GM19023 (cell line): ENCODE results near the gene FMO3.

Experiments
- ATAC-seq: cut with Tn5 transposase; IDR thresholded peaks from one replicate; pipeline ENCODE4 v1.9.1; 2021; ENCODE audit warnings: mild to moderate bottlenecking, moderate library complexity; ENCODE audit not compliant: unreplicated experiment

The FMO3 gene

GRCh38 chr1:171090604-171091003, at the start of gene FMO3:
Gene FMO3, plus strand, starts transcription at chr1:171090905. Its CDS starts 1,754 bp downstream, at chr1:171092659.
- ATAC-seq = no peak

- no peak for ATAC-seq
Observed at GRCh38 chr1:171048014-171048413, 42.7 kb upstream of the FMO3 start.

GRCh38 chr1:171052977-171053376, 37.7 kb upstream of the FMO3 start:
- ATAC-seq = no peak

GRCh38 chr1:171055966-171056643, 34.6 kb upstream of the FMO3 start:
- ATAC-seq = no peak

GRCh38 chr1:171061425-171062143, 29.1 kb upstream of the FMO3 start:
- ATAC-seq = no peak

GRCh38 chr1:171062902-171063301, 27.8 kb upstream of the FMO3 start:
- ATAC-seq = no peak

GRCh38 chr1:171075041-171075440, 15.7 kb upstream of the FMO3 start:
- no peak for ATAC-seq

- no peak for ATAC-seq
Observed at GRCh38 chr1:171081314-171081753, 9.4 kb upstream of the FMO3 start.

GRCh38 chr1:171081763-171082201, 8.9 kb upstream of the FMO3 start:
- ATAC-seq = no peak

GRCh38 chr1:171082606-171083005, 8.1 kb upstream of the FMO3 start:
- no peak for ATAC-seq

- no peak for ATAC-seq
Observed at GRCh38 chr1:171083222-171083621, 7.5 kb upstream of the FMO3 start.

- ATAC-seq = no peak
Observed at GRCh38 chr1:171084091-171084490, 6.6 kb upstream of the FMO3 start.

- ATAC-seq = no peak
Observed at GRCh38 chr1:171084870-171085269, 5.8 kb upstream of the FMO3 start.

GRCh38 chr1:171087896-171088295, 2.8 kb upstream of the FMO3 start:
- no peak for ATAC-seq

GRCh38 chr1:171103862-171104261, 13.2 kb downstream of the FMO3 start:
- no peak for ATAC-seq

- ATAC-seq = no peak
Observed at GRCh38 chr1:171107262-171107940, 16.7 kb downstream of the FMO3 start.

GRCh38 chr1:171107969-171108368, 17.3 kb downstream of the FMO3 start:
- no peak for ATAC-seq

GRCh38 chr1:171109966-171110365, 19.3 kb downstream of the FMO3 start:
- ATAC-seq = no peak

GRCh38 chr1:171110621-171111326, 20.1 kb downstream of the FMO3 start:
- no peak for ATAC-seq

- no peak for ATAC-seq
Observed at GRCh38 chr1:171112119-171112518, 21.4 kb downstream of the FMO3 start.

GRCh38 chr1:171113382-171113781, 22.7 kb downstream of the FMO3 start:
- no peak for ATAC-seq
